HCT116 (cell line): ENCODE data around the gene TMEM132D. TPM values are rescaled to one million over a fixed set of nuclear protein-coding genes. Genes with fewer than 3 reads are reported as not detected.

ENCODE experiments used
- ATAC-seq: fragments of 200-7000 bp; cut with Tn5 transposase; 2 replicates; pipeline ENCODE4 v1.9.1; 2020; ENCODE audit warnings: mild to moderate bottlenecking, moderate library complexity
- BruUV-seq: library from RNA; stranded (reverse); fragments of 400-500 nt; replicated peaks from 2 replicates; lab custom pipeline; 2021; lab: Mats Ljungman, UMichigan
- CTCF ChIA-PET: fragments of 300-600 bp; sonication (Branson Sonifier 250); formaldehyde crosslinking; loops from one replicate; lab custom pipeline; 2021; ENCODE audit warnings: antibody characterized with exemption; lab: Charles Lee
- POLR2A ChIA-PET: fragments of 300-600, 350-600 bp; sonication (Branson Sonifier 250); formaldehyde crosslinking; loops from one replicate; lab custom pipeline; 2021; ENCODE audit warnings: antibody characterized with exemption; lab: Charles Lee
- RAD21 ChIA-PET, 2 experiments: fragments of 300-600 bp; sonication (Branson Sonifier 250); formaldehyde crosslinking; loops; one replicate each; lab custom pipeline; 2023; ENCODE audit warnings: low total read pairs in 2 of 2; ENCODE audit not compliant: uncharacterized antibody in 2 of 2, unreplicated experiment in 2 of 2, low non-redundant PET in 1 of 2; lab: Charles Lee
- DNase-seq: peaks from one replicate; pipeline ENCODE4 v3.0.0-alpha.2; 2010; ENCODE audit warnings: low read depth, low spot score
- H2AFZ ChIP-seq: fragments of 200-600 bp; shearing (Covaris generic), sonication (generic); 2 replicates; pipeline ENCODE4 v1.6.1; 2017; ENCODE audit warnings: low read depth, mixed run types, mixed read lengths, antibody characterized with exemption, low read length; ENCODE audit not compliant: poor library complexity, severe bottlenecking
- H3K27ac ChIP-seq: 2 replicates; pipeline ENCODE4 v1.5.1; 2012; ENCODE audit warnings: low read depth, low read length
- H3K27me3 ChIP-seq: fragments of 200-600 bp; sonication (generic); 2 replicates; pipeline ENCODE4 v1.6.1; 2016; ENCODE audit warnings: mixed run types, low read length, mixed read lengths; ENCODE audit not compliant: insufficient read depth
- H3K36me3 ChIP-seq, 2 experiments: fragments of 200-500 bp in 1 of 2; fragments of 200-600 bp in 1 of 2; sonication (Bioruptor generic) in 1 of 2; sonication (generic) in 1 of 2; 2 replicates each; pipeline versions ENCODE4 v1.5.1 to v1.6.1; 2014 to 2016; ENCODE audit warnings: low read length in 2 of 2, inconsistent platforms in 1 of 2, mixed read lengths in 1 of 2, mixed run types in 1 of 2; ENCODE audit not compliant: insufficient read depth in 2 of 2, control insufficient read depth in 1 of 2
- H3K4me1 ChIP-seq, 2 experiments: fragments of 200-600 bp in 1 of 2; sonication (generic) in 1 of 2; 2 replicates each; pipeline versions ENCODE4 v1.5.1 to v1.6.1; 2012 to 2017; ENCODE audit warnings: low read length in 2 of 2, inconsistent platforms in 1 of 2, mild to moderate bottlenecking in 1 of 2, mixed read lengths in 1 of 2, mixed run types in 1 of 2, moderate library complexity in 1 of 2; ENCODE audit not compliant: insufficient read depth in 2 of 2, control insufficient read depth in 1 of 2
- H3K4me2 ChIP-seq: fragments of 200-600 bp; sonication (generic); 2 replicates; pipeline ENCODE4 v1.6.1; 2017; ENCODE audit warnings: mixed run types, low read length, mixed read lengths
- H3K4me3 ChIP-seq, 2 experiments: fragments of 200-600 bp in 1 of 2; sonication (generic) in 1 of 2; replicated peaks in 1 of 2; 2 replicates each; pipeline ENCODE4 v1.5.1; 2011 to 2016; ENCODE audit warnings: low read length in 2 of 2, control low read depth in 1 of 2, low read depth in 1 of 2, mild to moderate bottlenecking in 1 of 2, mixed read lengths in 1 of 2, mixed run types in 1 of 2
- H3K79me2 ChIP-seq: fragments of 200-600 bp; sonication (generic); 2 replicates; pipeline ENCODE4 v1.6.1; 2017; ENCODE audit warnings: mild to moderate bottlenecking, mixed run types, low read length, moderate library complexity, mixed read lengths; ENCODE audit not compliant: insufficient read depth
- H3K9ac ChIP-seq: fragments of 200-600 bp; sonication (generic); 2 replicates; pipeline ENCODE4 v1.6.1; 2016; ENCODE audit warnings: low read length, mixed read lengths
- H3K9me2 ChIP-seq: fragments of 200-600 bp; sonication (generic), shearing (Covaris generic); 2 replicates; pipeline ENCODE4 v1.6.1; 2017; ENCODE audit warnings: mixed run types, mild to moderate bottlenecking, moderate library complexity; ENCODE audit not compliant: insufficient read depth
- H3K9me3 ChIP-seq, 2 experiments: fragments of 200-500 bp in 1 of 2; fragments of 200-600 bp in 1 of 2; sonication (Bioruptor generic) in 1 of 2; sonication (generic) in 1 of 2; 2 replicates each; pipeline ENCODE4 v1.6.1; 2014 to 2017; ENCODE audit warnings: low read length in 2 of 2, mixed read lengths in 2 of 2, inconsistent platforms in 1 of 2, low read depth in 1 of 2, mild to moderate bottlenecking in 1 of 2, mixed run types in 1 of 2, moderate library complexity in 1 of 2; ENCODE audit not compliant: control insufficient read depth in 1 of 2, insufficient read depth in 1 of 2
- H4K20me1 ChIP-seq: fragments of 200-600 bp; sonication (generic), shearing (Covaris generic); 2 replicates; pipeline ENCODE4 v1.6.1; 2017; ENCODE audit warnings: mixed run types, mild to moderate bottlenecking, moderate library complexity; ENCODE audit not compliant: insufficient read depth
- CEBPB ChIP-seq: IDR thresholded peaks from 2 replicates; pipeline ENCODE4 v1.6.1; 2012; ENCODE audit warnings: low read depth
- EGR1 ChIP-seq: IDR thresholded peaks from 2 replicates; pipeline ENCODE4 v1.6.1; 2012; ENCODE audit warnings: low read depth
- FOSL1 ChIP-seq: IDR thresholded peaks from 2 replicates; pipeline ENCODE4 v1.6.1; 2012; ENCODE audit warnings: low read depth
- JUND ChIP-seq: IDR thresholded peaks from 2 replicates; pipeline ENCODE4 v1.6.1; 2012
- POLR2A ChIP-seq: IDR thresholded peaks from 2 replicates; pipeline ENCODE4 v1.7.0; 2011; ENCODE audit warnings: borderline replicate concordance; ENCODE audit not compliant: insufficient read depth, insufficient read length; ENCODE audit errors: extremely low read depth
- SP1 ChIP-seq: IDR thresholded peaks from 2 replicates; pipeline ENCODE4 v1.6.1; 2012; ENCODE audit warnings: low read depth
- ZBTB33 ChIP-seq: IDR thresholded peaks from 2 replicates; pipeline ENCODE4 v1.6.1; 2011; ENCODE audit warnings: mild to moderate bottlenecking, low read length, moderate library complexity; ENCODE audit not compliant: insufficient replicate concordance; ENCODE audit errors: extremely low read depth
- ZNF274 ChIP-seq: fragments of 200-500 bp; sonication (Bioruptor generic); IDR thresholded peaks from 2 replicates; pipeline ENCODE4 v1.6.1; 2014; ENCODE audit warnings: mild to moderate bottlenecking, low read depth, low read length, inconsistent platforms
- intact Hi-C: fragments of 100-400 bp; cut with micrococcal nuclease; formaldehyde crosslinking; loops from 2 replicates; pipeline ENCODE4 v1.10.0; 2022
- total RNA-seq: library from RNA; stranded (reverse); gene quantifications from one replicate; pipeline ENCODE4 v1.2.1, GENCODE V29; 2021; ENCODE audit not compliant: unreplicated experiment

The TMEM132D gene
- total RNA-seq, 1 experiment from 2014 or later = not detected

- no peaks in the 10 kb centered on the region for H3K9me2 ChIP-seq
- H3K4me1 ChIP-seq = no peaks in the 10 kb centered on the region
- CTCF ChIA-PET = no interaction called here
- no peaks in the 10 kb centered on the region for H3K36me3 ChIP-seq
- ATAC-seq (no peak), DNase-seq (no peak)
- peaks cover 4 to 7% of the 10 kb centered on the region in 2 experiments; a peak in 2 of 4 replicates for H3K9me3 ChIP-seq
- BruUV-seq = no TSS peak
- no peaks in the 10 kb centered on the region for H3K79me2 ChIP-seq
- intact Hi-C loops = no loop called here
- no peak overlapping the region for H3K4me3 ChIP-seq
- H2AFZ ChIP-seq = no peak overlapping the region
- H3K27ac ChIP-seq = no peak overlapping the region
- no peak overlapping the region for H3K9ac ChIP-seq
- POLR2A ChIA-PET = no interaction called here
- no peaks in the 10 kb centered on the region for H4K20me1 ChIP-seq
- H3K4me2 ChIP-seq = no peak overlapping the region
- TF ChIP-seq ZNF274 (no peak), EGR1 (no peak), JUND (no peak), FOSL1 (no peak)
- no peaks in the 10 kb centered on the region for H3K27me3 ChIP-seq
- RAD21 ChIA-PET = no interaction called here
Observed at GRCh38 chr12:129071362-129071761, 832.5 kb downstream of the TMEM132D start.

GRCh38 chr12:129069886-129070285, 833.9 kb downstream of the TMEM132D start:
- Histone ChIP-seq H3K27me3 (no peaks in the 10 kb centered on the region), H3K36me3 (no peaks in the 10 kb centered on the region), H3K9ac (no peak overlapping the region), H2AFZ (no peak overlapping the region), H3K4me3 (no peak overlapping the region), H3K9me2 (no peaks in the 10 kb centered on the region), H4K20me1 (no peaks in the 10 kb centered on the region), H3K4me2 (no peak overlapping the region), H3K9me3 (peaks cover 4 to 13% of the 10 kb centered on the region in 2 experiments; a peak in 2 of 4 replicates), H3K4me1 (no peaks in the 10 kb centered on the region), H3K27ac (no peak overlapping the region), H3K79me2 (no peaks in the 10 kb centered on the region)
- no peak for TF ChIP-seq ZBTB33
- no peak for TF ChIP-seq SP1
- TF ChIP-seq POLR2A = no peak
- TF ChIP-seq CEBPB = no peak
- no peak for TF ChIP-seq EGR1
- no peak for TF ChIP-seq ZNF274
- intact Hi-C loops = no loop called here
- no TSS peak for BruUV-seq
- no peak for ATAC-seq
- ChIA-PET CTCF (no interaction called here), RAD21 (no interaction called here), POLR2A (no interaction called here)
- no peak for DNase-seq
